HG03342 (cell line): ENCODE data around the gene C1QTNF4.

ENCODE experiments used
- ATAC-seq: cut with Tn5 transposase; IDR thresholded peaks from one replicate; pipeline ENCODE4 v1.9.1; 2021; ENCODE audit warnings: mild to moderate bottlenecking, moderate library complexity; ENCODE audit not compliant: unreplicated experiment

C1QTNF4 gene

DNA sequence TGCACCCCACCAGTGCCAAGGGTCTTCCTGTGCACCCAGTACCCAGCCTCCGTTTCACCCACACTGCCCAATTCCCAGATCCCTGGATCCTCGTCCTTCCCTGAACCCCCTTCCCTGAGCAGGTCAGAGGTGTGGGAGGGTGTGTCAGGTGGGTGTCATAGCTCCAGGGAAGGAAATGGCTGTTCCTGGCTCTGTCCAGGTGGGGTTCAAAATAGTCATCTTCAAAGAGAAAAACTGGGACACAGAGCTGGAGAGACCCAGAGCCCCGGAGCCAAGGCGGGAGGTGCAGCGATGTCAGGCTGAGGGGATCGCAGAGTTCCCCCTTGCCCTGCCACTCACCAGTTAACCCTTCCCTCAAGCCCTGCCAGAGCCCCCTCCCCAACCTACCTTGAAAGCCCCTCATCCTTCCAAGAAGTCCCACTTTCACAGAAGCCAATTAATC, 698 bp downstream of the C1QTNF4 start:
- no peak for ATAC-seq

DNA sequence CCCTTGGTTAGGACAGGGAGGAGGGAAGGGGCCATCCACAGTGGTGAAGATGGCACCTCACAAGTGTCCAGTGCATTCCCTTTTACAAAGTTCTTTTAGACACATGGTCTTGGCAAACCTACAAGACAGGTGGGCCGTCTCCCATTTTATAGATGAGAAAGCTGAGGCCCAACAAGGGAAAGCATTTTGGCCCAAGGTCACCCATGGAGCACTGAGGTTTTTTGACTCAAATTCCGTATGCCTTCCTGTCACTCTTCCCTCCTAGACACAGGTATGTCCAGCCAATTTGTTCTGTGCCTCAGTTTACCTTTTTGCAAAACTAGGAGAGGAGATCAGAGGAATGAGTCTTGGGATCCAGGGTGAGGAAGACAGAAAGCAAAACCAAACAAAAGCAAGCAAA, 1.2 kb downstream of the C1QTNF4 start:
- no peak for ATAC-seq

DNA sequence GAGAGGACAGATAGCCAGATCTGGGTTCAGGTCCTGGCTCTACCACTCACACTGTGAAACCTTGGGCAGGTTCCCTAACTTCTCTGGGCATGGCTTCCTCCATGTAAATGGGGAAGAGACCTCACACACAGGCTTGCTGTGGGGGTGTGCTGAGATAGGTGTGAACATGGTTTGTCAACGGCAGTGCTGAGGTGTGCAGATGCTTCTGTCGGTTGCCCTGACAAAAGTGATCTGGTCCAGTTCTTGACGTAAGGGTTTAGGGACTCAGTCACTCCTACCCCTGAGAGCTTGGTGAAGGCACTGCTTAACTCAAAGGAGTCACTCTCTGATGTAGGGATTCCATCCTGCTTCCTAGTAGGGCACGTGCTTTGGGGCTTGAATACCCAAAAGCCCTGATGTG, 2.0 kb downstream of the C1QTNF4 start:
- ATAC-seq, result no peak

DNA sequence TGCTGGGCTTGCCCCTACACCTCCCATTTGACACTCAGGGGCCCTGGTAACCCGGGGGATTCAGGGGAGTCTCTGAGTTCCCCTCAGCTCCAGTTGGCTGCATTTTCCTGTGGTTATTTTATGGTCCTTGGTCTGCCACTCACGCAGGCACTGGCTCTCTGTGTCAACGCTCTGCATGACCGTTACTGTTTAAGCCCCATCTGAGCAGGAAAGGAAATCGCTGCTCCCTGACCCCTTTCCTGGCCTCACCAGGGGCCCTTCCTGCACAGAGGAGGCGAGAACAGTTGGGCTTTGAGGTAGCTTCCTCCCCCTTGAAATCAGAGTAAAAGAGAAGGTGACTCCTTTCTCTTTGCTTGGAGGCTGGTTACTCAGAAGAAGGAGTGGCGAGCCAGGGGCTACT, 2.4 kb downstream of the C1QTNF4 start:
- no peak for ATAC-seq

GRCh38 chr11:47589977-47590861, 4.0 kb downstream of the C1QTNF4 start:
- no peak for ATAC-seq

DNA sequence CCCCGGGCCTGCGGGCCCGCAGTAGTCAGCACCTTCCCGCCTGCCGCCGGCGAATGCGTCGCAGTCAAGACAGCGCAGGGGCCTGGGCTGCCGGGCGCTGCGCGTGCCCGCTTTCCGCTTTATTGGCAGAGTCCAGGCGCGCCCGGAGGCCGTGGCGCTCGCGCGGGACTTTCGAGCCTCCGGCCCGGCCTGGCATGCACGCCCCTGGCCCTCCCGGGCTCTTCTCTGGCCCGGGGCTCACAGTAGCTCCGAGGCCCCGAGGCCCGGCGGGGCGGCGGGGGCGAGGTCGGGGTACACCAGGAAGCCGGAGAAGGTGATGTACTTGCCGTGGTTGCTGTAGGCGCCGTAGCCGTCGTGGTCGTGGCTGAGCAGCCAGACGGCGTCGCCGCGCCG, 4.6 kb downstream of the C1QTNF4 start:
- no peak for ATAC-seq

- ATAC-seq, result no peak
Measured at GRCh38 chr11:47589118-47589517, 5.1 kb downstream of the C1QTNF4 start.

DNA sequence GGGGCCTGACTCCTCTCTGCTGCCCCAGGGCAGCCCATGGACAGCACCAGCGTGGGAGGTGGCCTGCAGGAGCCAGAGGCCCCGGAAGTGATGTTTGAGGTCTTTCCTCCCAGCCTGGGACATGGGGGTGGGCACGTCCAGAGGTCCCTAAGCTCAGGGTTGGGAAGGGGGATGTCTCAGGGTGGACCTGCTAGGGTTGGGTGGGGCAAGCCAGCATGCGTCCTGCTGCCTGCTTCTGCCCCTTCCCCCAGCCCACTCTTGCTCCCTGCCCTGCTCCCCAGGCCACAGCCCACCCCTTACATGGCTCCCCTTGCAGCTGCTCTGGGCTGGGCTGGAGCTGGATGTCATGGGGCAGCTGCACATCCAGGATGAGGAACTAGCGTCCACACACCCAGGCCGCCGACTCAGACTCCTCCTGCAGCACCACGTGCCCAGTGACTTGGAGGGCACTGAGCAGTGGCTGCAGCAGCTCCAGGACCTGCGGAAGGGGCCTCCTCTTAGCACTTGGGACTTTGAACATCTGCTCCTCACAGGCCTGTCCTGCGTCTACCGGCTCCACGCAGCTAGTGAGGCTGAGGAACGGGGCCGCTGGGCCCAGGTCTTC, 6.4 kb downstream of the C1QTNF4 start:
- no peak for ATAC-seq

GRCh38 chr11:47587039-47587716, 7.0 kb downstream of the C1QTNF4 start:
- ATAC-seq, result no peak

GRCh38 chr11:47586098-47586855, 7.9 kb downstream of the C1QTNF4 start, which contains the start of gene FAM180B:
Gene FAM180B, plus strand, starts transcription at chr11:47586678. Its CDS starts 91 bp downstream, at chr11:47586769.
- no peak for ATAC-seq

DNA sequence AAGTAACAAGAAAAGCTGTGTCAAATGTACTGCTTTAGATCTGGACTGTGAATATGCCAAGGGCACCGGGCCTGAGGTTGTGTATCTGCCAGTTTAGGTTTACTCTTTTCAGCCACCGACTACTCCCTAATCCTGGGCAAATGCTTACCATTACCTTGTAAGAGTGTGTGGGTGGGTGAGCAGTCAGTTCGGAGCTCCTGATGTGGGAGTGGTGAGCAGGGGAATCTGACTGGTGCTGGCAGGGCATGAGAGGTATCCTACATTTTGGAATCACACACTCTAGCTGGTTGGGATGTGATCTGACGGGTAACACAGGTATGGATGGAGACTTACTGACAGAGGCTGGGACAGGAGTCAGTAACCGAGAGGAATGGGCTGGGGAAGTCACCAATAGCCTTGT, 10.4 kb downstream of the C1QTNF4 start:
- no peak for ATAC-seq

DNA sequence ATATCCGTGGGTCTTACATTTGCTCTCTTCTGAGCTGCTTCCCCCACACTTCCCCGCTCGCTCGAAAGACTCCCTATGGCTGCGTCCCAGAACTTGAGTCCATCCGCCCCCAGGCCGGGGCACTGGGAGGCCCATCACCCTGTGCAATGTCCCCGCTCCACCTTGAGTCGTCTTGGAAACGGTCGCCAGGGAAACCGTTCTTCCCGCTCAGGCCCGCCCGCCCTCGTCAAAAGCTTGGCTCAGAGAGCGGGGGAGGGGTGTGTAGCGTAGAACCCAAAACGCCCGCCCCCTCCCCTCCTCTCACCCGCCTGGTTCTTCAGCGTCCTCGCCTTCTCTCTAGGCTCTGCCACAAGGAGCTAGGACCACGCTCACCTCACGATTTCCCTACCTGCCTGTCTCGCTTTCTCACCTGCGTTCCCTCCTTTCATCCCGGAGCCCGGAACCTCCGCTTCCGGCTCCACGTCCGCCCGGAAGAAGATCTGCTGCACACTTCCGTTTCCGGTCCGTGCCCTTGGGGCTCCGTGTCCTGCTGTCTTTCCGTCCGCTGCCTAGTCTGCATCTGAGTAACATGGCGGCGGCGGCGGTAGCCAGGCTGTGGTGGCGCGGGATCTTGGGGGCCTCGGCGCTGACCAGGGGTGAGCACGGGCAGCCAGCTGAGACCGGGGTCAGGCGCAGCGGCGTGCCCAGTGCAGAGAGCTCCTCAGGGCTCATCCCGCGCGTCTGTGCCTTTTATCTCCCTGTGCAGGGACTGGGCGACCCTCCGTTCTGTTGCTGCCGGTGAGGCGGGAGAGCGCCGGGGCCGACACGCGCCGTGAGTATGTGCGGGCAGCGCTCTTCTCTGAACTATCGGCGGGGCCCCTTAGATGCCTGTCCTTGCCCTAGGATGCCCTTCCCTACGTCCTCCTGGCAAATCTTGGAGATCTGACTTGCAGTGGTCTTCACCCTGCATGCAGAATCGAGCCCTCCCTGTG, 15.4 kb downstream of the C1QTNF4 start, which contains the start of the genes KBTBD4 and NDUFS3:
TSS of gene KBTBD4 (minus strand) at position 447 of the 971 bp plus-strand sequence. CDS start at position 428, 19 bp downstream.
TSS of gene NDUFS3 (plus strand) at position 551 of the 971 bp plus-strand sequence. CDS start at position 569, 18 bp downstream.
- peak; percentile 88 for ATAC-seq

- no peak for ATAC-seq
Measured at GRCh38 chr11:47577460-47578041, 16.7 kb downstream of the C1QTNF4 start.

DNA sequence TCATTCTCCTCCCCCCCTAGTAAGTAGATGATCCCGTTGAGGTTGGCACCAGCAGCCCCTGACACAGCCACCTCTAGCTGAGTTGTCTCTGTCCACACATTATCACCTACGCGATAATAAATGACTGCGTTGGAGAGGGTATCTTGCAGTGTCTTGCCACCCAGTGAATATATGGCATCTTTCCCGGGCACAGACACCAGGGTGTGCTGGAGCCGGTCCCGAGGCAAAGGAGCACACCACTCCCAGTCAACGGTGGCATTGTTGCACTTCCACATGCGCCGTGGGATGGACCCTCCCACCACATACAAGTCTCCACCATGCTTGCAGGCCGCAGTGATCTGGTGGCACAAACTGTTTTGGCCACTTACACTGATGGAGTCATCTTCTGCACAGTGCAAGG, 20.9 kb downstream of the C1QTNF4 start:
- ATAC-seq, result no peak

DNA sequence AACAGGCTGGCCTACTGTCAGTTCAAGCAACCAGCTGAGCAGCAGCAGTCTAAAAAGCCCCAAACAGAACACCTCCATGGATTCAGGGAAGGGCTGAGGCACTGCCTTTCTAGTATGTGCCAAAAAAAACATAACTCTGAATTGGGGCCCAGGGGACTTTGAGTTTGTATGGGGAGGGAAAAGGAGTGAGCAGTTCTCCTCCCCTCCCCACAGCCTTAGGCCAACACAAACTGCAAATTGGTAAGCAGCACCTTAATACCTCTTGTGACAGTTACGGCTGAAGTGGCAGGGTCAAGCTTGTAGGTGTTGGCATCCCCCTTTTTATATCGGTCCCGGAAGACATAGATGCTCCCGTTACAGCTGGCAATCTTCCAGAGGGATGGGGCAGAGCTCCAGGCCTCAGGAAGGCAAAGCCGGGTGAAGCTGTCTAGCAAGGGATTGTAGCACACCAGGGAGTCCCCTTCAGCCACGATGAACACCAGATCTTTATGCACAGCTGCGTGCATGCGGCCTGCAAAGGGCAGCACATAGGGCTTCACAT, 21.4 kb downstream of the C1QTNF4 start:
- ATAC-seq, result no peak

- no peak for ATAC-seq
Measured at GRCh38 chr11:47571895-47572294, 22.3 kb downstream of the C1QTNF4 start.

- ATAC-seq, result no peak
Measured at GRCh38 chr11:47571357-47571729, 22.9 kb downstream of the C1QTNF4 start.

DNA sequence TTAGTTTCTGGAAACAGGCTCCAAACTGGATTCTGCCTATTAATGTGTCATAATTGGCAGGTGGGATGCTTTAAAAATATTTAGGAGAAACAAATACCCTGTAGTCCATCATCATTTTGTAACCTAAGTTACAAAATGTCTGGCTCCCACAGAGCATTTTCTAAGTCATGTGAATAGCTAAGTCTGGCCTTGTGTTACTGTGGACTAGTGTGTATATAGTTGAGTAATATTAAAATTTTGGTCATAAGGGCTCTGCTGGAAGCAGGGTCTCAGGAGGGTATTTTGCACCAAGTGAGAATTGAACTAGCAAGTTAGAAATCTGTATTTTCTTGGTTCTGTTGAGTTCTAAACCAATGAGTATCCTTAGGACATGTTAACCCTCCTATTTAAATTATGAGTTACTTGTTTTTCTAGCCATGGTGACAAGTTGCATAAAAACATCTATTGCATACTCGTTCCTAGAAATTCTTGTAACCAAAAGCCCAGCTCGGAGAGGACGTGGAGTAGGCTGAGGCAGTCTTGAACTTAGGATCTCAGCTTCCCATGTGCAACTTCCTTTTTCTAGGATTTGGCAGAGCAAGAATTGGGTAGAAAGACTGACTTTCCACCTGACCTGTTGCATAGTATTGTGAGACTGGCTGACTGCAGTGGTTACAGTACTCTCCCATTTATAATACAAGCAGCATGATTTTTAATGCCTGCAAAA, 23.4 kb downstream of the C1QTNF4 start:
- no peak for ATAC-seq
